ENCODE results near the gene CTBP2. TPM values are rescaled to one million over a fixed set of nuclear protein-coding genes. Genes with fewer than 3 reads are reported as not detected.
A peak's percentile ranks its signal among the peaks of the same experiment; 100 is the strongest.

The CTBP2 gene
- total RNA-seq, 2 donors from 2014 or later: 26.0 to 36.0 TPM

DNA sequence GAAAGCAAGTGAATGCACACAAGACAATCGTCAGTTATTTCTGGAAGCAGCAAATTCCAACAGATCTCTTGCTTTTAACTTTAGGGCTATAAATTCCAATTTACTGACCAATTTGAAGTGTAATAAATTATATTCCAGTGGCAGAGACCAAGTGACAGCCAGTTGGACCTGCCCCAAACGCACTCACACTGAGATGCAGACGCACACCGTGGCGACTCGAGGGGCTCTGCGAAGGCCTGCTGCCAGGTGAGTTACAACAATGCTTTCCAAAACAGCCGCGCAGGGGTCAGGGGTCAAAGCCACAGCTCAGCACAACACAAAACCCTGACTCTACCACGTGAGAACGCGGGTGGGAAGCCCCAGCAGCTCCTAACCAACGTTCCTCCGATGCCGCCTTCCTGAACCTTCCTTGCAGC, 121.0 kb downstream of the CTBP2 start:
- Histone ChIP-seq H3K4me1 (peaks cover 0 to 71% of the 10 kb centered on the region in 2 donors), H3K4me3 (no peak overlapping the region), H3K27me3 (no peaks in the 10 kb centered on the region), H3K27ac (no peak overlapping the region), H3K36me3 (peaks cover 5% of the 10 kb centered on the region), H3K9me3 (no peaks in the 10 kb centered on the region)
- TF ChIP-seq, protein P1, sequence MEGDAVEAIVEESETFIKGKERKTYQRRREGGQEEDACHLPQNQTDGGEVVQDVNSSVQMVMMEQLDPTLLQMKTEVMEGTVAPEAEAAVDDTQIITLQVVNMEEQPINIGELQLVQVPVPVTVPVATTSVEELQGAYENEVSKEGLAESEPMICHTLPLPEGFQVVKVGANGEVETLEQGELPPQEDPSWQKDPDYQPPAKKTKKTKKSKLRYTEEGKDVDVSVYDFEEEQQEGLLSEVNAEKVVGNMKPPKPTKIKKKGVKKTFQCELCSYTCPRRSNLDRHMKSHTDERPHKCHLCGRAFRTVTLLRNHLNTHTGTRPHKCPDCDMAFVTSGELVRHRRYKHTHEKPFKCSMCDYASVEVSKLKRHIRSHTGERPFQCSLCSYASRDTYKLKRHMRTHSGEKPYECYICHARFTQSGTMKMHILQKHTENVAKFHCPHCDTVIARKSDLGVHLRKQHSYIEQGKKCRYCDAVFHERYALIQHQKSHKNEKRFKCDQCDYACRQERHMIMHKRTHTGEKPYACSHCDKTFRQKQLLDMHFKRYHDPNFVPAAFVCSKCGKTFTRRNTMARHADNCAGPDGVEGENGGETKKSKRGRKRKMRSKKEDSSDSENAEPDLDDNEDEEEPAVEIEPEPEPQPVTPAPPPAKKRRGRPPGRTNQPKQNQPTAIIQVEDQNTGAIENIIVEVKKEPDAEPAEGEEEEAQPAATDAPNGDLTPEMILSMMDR (IDR thresholded peaks at IDR 0.05): no peak
- DNase-seq (ENCODE audit: low spot score): no peak

DNA sequence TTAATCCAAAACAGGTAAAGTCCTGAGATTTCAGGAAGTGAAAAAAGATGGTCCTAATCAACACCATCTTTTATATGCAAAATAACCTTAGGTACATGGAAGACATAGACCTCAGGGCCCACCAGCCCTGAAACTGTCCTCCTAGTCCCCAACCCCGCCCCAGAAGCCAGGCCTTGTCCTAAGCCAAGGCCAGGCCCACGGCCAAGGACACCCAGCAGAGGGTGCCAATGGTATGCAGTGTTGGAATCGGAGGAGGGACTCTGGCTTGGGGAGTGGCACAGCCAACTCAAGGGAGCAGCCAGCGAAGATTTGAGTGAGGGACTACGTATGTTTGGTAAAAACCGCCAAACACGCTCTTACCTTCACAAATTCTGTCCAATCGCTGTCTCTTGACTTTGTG, 121.7 kb downstream of the CTBP2 start:
- TF ChIP-seq, protein P1 (IDR thresholded peaks at IDR 0.05): peak in 1 of 2 donors; percentile 49
- no peak for DNase-seq (ENCODE audit: low spot score)

DNA sequence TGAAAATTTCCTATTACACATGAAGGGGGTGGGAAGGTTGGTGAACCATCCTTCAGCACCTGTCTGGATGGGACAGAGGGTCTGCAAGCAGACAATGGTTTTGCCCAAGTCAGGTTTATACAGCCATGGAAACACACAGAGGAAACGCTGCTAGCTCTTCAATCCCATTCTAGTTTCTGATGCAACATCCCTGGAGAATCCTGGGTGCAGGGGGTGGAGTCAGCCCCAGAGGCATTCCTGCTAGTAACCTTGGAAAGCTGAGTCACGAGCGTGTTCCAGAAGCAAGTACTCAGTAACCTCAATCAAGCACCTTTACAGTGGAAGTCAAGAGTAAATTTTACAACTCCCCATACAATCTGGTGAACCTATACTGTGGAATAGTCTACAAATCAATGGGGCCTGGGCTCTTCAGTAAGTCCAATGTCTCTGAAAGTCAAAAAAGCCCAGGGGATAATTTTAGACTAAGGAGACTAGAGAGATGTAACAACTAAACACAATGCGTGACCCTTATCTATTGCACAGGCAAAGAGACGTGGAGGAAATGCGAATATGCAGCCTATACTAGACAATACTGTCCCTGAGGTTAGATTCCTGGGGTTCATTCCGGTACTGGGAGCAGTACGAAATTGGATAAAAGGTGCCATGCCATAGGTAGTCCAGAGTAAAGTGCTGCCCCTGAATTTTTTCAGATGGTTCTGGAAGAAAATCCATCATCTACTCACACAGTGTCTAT, 123.1 kb downstream of the CTBP2 start:
- DNase-seq (ENCODE audit: low spot score): no peak
- H3K27ac ChIP-seq: peak overlapping the region in 1 of 2 donors; percentile 52
- no peaks in the 10 kb centered on the region for H3K27me3 ChIP-seq

More for the DNA sequence above, 121.7 kb downstream of the CTBP2 start:
- Histone ChIP-seq H3K27me3 (no peaks in the 10 kb centered on the region), H3K9me3 (no peaks in the 10 kb centered on the region), H3K4me1 (peaks cover 0 to 63% of the 10 kb centered on the region in 2 donors), H3K4me3 (no peak overlapping the region), H3K27ac (peak overlapping the region; percentile 3 to 38), H3K36me3 (peaks cover 5% of the 10 kb centered on the region)

DNA sequence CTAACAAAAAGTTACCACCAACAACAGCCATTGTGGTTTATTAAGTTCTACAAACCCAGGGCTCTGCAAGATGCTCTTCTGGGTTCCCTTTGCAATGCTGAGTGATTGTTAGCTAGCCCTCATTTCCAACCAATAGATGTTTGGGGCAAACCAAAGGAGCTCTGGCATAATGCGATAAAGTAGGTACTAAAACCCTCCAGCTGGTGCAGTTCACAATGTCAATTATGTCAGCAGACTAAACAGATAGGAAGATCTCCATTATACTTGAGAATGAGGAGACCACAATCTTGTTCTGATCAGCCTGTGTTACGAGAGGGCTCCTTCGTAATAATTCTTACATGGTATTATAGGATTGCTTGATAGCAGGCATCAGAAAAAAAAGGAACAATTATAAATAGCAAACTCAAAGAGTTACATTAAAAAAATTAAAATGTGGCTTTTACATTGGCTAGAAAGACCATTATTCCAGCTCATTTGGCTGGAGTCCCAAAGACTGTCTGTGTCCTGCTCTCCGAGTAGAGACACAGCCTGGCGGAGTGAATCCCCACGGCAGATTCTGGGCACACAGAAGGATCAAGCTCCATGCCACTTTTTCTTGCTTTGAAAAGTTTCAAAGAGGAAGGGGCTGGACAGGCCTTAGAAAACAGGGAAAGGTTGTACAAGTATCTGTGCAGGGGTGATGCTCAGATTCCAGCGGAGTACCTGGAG, 124.6 kb downstream of the CTBP2 start:
- peak overlapping the region; percentile 10 to 14 for H3K27ac ChIP-seq
- no peak for DNase-seq (ENCODE audit: low spot score)
- H3K9me3 ChIP-seq: no peaks in the 10 kb centered on the region
- no peaks in the 10 kb centered on the region for H3K27me3 ChIP-seq
- H3K4me3 ChIP-seq: no peak overlapping the region
- H3K4me1 ChIP-seq: peaks cover 0 to 67% of the 10 kb centered on the region in 2 donors
- TF ChIP-seq, protein P1 (IDR thresholded peaks at IDR 0.05): no peak
- H3K36me3 ChIP-seq: peaks cover 5% of the 10 kb centered on the region

More for the DNA sequence above, 123.1 kb downstream of the CTBP2 start:
- H3K36me3 ChIP-seq: peaks cover 5% of the 10 kb centered on the region
- no peak overlapping the region for H3K4me3 ChIP-seq
- peaks cover 0 to 66% of the 10 kb centered on the region in 2 donors for H3K4me1 ChIP-seq
- TF ChIP-seq, protein P1 (IDR thresholded peaks at IDR 0.05): no peak
- H3K9me3 ChIP-seq: no peaks in the 10 kb centered on the region

DNA sequence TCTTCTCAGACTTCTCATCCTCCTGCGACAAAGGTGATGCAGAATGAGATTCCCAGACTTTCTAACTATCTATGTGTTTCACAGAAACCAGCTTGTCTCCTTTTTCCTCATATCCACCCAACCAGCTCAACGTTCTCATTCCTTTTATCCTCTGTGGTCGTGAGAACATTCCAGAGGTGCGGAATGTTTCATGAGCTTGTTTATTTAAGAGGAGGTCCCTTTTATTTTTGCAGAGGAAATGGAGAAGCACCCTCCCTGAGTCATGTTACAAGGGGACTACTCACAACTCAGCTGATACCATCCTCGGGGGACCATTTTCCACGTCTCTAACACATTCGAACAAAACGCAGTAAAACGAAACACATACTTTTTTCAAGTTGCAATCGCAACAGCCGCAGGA, 125.2 kb downstream of the CTBP2 start:
- Histone ChIP-seq H3K4me3 (no peak overlapping the region), H3K4me1 (peaks cover 0 to 67% of the 10 kb centered on the region in 2 donors)
- TF ChIP-seq, protein P1 (IDR thresholded peaks at IDR 0.05): no peak

More for the DNA sequence above, 125.2 kb downstream of the CTBP2 start:
- Histone ChIP-seq H3K36me3 (peaks cover 5% of the 10 kb centered on the region), H3K27me3 (no peaks in the 10 kb centered on the region), H3K27ac (peak overlapping the region; percentile 10 to 14), H3K9me3 (no peaks in the 10 kb centered on the region)
- no peak for DNase-seq (ENCODE audit: low spot score)
